ENCODE data around the gene LMCD1.

GRCh38 chr3:8516047-8516661 is 14.5 kb downstream of the LMCD1 start:
- no peak for TF ChIP-seq CTCF (conservative IDR thresholded peaks at IDR 0.05; ENCODE audit: low read length)
- TF ChIP-seq EZH2phosphoT487 (IDR thresholded peaks at IDR 0.05; ENCODE audit: borderline replicate concordance, low read depth, low read length): no peak
